Measurements from ENCODE around the gene WDFY4. TPM values are rescaled to one million over a fixed set of nuclear protein-coding genes. Genes with fewer than 3 reads are reported as not detected.

WDFY4 gene
- polyA plus RNA-seq, 1 donor from 2014 or later, result not detected

DNA sequence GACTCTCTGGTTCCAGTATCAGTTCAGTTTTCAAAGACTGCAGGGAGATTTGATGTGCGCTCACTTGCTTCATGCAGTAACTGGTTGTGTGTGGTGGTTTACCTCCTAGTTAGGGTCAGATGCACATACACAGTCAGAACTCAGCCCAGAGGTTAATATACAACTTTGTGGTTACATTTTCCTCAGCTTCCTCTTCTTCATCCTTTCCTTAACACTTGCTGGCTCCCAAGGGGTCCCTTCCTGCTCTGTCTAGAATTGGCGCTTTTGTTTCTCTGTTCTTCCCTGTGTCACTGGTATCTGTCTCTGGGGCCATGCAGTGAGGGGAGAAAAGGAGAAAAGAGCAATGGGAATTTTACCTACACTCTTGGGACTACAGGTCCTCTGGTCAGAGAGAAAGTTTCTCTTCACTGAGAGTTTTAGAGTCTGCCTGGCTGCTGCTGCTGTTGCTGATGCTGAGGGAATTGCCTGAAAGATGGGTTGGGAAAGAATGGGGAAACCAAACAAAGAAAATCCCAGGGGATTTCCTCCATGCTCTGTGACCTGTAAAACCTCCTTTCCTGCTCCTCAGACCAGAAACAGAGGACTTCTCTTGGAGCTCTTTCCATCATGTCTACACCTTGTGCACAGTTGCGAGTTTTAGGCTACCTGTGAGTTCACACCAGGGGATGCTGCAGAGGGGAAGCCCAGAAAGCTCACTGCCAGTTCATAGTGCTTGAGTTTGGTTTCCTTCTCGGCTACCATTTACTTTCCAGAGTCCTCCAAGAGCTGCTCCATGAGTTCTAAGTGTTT lies 74.6 kb downstream of the WDFY4 start:
- H3K27ac ChIP-seq (ENCODE audit: low read length), result no peak overlapping the region
- no peaks in the 10 kb centered on the region for H3K79me2 ChIP-seq (replicated peaks; ENCODE audit: insufficient read depth, low read length)
- TF ChIP-seq POLR2AphosphoS5 (IDR thresholded peaks at IDR 0.05) (no peak), MXI1 (conservative IDR thresholded peaks at IDR 0.05; ENCODE audit: poor library complexity, severe bottlenecking) (no peak), EP300 (conservative IDR thresholded peaks at IDR 0.05; ENCODE audit: poor library complexity, severe bottlenecking) (no peak), SMC3 (conservative IDR thresholded peaks at IDR 0.05; ENCODE audit: poor library complexity) (no peak), RAD21 (conservative IDR thresholded peaks at IDR 0.05) (no peak), EZH2 (IDR thresholded peaks at IDR 0.05; ENCODE audit: borderline replicate concordance, insufficient read depth, low read length, poor library complexity, severe bottlenecking) (no peak), TAF1 (IDR thresholded peaks at IDR 0.05; ENCODE audit: low read depth) (no peak)
- TF ChIP-seq, protein P1, sequence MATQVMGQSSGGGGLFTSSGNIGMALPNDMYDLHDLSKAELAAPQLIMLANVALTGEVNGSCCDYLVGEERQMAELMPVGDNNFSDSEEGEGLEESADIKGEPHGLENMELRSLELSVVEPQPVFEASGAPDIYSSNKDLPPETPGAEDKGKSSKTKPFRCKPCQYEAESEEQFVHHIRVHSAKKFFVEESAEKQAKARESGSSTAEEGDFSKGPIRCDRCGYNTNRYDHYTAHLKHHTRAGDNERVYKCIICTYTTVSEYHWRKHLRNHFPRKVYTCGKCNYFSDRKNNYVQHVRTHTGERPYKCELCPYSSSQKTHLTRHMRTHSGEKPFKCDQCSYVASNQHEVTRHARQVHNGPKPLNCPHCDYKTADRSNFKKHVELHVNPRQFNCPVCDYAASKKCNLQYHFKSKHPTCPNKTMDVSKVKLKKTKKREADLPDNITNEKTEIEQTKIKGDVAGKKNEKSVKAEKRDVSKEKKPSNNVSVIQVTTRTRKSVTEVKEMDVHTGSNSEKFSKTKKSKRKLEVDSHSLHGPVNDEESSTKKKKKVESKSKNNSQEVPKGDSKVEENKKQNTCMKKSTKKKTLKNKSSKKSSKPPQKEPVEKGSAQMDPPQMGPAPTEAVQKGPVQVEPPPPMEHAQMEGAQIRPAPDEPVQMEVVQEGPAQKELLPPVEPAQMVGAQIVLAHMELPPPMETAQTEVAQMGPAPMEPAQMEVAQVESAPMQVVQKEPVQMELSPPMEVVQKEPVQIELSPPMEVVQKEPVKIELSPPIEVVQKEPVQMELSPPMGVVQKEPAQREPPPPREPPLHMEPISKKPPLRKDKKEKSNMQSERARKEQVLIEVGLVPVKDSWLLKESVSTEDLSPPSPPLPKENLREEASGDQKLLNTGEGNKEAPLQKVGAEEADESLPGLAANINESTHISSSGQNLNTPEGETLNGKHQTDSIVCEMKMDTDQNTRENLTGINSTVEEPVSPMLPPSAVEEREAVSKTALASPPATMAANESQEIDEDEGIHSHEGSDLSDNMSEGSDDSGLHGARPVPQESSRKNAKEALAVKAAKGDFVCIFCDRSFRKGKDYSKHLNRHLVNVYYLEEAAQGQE (IDR thresholded peaks at IDR 0.05; ENCODE audit: borderline replicate concordance), result no peak
- TF ChIP-seq, protein P2, sequence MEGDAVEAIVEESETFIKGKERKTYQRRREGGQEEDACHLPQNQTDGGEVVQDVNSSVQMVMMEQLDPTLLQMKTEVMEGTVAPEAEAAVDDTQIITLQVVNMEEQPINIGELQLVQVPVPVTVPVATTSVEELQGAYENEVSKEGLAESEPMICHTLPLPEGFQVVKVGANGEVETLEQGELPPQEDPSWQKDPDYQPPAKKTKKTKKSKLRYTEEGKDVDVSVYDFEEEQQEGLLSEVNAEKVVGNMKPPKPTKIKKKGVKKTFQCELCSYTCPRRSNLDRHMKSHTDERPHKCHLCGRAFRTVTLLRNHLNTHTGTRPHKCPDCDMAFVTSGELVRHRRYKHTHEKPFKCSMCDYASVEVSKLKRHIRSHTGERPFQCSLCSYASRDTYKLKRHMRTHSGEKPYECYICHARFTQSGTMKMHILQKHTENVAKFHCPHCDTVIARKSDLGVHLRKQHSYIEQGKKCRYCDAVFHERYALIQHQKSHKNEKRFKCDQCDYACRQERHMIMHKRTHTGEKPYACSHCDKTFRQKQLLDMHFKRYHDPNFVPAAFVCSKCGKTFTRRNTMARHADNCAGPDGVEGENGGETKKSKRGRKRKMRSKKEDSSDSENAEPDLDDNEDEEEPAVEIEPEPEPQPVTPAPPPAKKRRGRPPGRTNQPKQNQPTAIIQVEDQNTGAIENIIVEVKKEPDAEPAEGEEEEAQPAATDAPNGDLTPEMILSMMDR (IDR thresholded peaks at IDR 0.05; ENCODE audit: poor library complexity, severe bottlenecking), result no peak
- no peaks in the 10 kb centered on the region for H3K27me3 ChIP-seq (ENCODE audit: insufficient read depth, low read depth, low read length)
- no peaks in the 10 kb centered on the region for H3K9me3 ChIP-seq (ENCODE audit: low read length)
- H2AFZ ChIP-seq (ENCODE audit: low read depth, low read length), result no peak overlapping the region
- H4K20me1 ChIP-seq (ENCODE audit: insufficient read depth), result no peaks in the 10 kb centered on the region
- H3K9ac ChIP-seq (ENCODE audit: low read length), result no peak overlapping the region
- no peaks in the 10 kb centered on the region for H3F3A ChIP-seq (ENCODE audit: insufficient read depth, low read length, poor library complexity, severe bottlenecking)
- no peak overlapping the region for H3K4me3 ChIP-seq (ENCODE audit: low read length)
- no peaks in the 10 kb centered on the region for H3K9me2 ChIP-seq (ENCODE audit: insufficient read depth, low read length)
- H3K4me2 ChIP-seq (ENCODE audit: low read length), result no peak overlapping the region
- no peaks in the 10 kb centered on the region for H3K36me3 ChIP-seq (ENCODE audit: insufficient read depth, low read length)

DNA sequence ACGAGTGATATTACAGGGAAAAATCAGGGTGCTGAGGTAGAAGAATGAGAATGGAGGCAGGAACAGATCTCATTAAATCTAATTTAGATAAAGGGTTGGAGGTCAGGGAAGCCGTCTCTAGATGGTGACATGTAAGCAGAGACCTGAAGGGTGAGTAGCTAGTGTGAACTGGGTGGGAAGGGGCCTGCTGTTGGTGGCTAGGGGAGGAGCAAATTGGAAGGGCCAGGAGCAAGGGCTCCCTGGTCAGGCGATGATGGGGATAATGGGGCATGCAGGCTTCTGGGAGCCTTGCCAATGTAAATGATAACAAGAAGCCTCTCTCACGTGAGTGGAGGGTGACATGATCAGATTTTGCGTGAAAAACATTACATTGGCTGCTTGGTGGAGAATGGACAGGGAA lies 76.3 kb downstream of the WDFY4 start:
- H3K9me2 ChIP-seq (ENCODE audit: insufficient read depth, low read length), result no peaks in the 10 kb centered on the region
- H3K4me3 ChIP-seq (ENCODE audit: low read length), result no peak overlapping the region
- H3K9me3 ChIP-seq (ENCODE audit: low read length), result no peaks in the 10 kb centered on the region
- H3K36me3 ChIP-seq (ENCODE audit: insufficient read depth, low read length), result no peaks in the 10 kb centered on the region
- TF ChIP-seq, protein P2 (IDR thresholded peaks at IDR 0.05; ENCODE audit: poor library complexity, severe bottlenecking), result no peak
- no peak for TF ChIP-seq EP300 (conservative IDR thresholded peaks at IDR 0.05; ENCODE audit: poor library complexity, severe bottlenecking)
- TF ChIP-seq TAF1 (IDR thresholded peaks at IDR 0.05; ENCODE audit: low read depth), result no peak
- TF ChIP-seq, protein P1 (IDR thresholded peaks at IDR 0.05; ENCODE audit: borderline replicate concordance), result no peak
- TF ChIP-seq MXI1 (conservative IDR thresholded peaks at IDR 0.05; ENCODE audit: poor library complexity, severe bottlenecking), result no peak
- no peak for TF ChIP-seq EZH2 (IDR thresholded peaks at IDR 0.05; ENCODE audit: borderline replicate concordance, insufficient read depth, low read length, poor library complexity, severe bottlenecking)
- TF ChIP-seq RAD21 (conservative IDR thresholded peaks at IDR 0.05), result no peak
- no peak for TF ChIP-seq SMC3 (conservative IDR thresholded peaks at IDR 0.05; ENCODE audit: poor library complexity)
- no peak for TF ChIP-seq POLR2AphosphoS5 (IDR thresholded peaks at IDR 0.05)
- no peaks in the 10 kb centered on the region for H3K27me3 ChIP-seq (ENCODE audit: insufficient read depth, low read depth, low read length)
- H3F3A ChIP-seq (ENCODE audit: insufficient read depth, low read length, poor library complexity, severe bottlenecking), result no peaks in the 10 kb centered on the region
- no peak overlapping the region for H2AFZ ChIP-seq (ENCODE audit: low read depth, low read length)
- no peaks in the 10 kb centered on the region for H3K79me2 ChIP-seq (replicated peaks; ENCODE audit: insufficient read depth, low read length)
- H4K20me1 ChIP-seq (ENCODE audit: insufficient read depth), result no peaks in the 10 kb centered on the region
- H3K4me2 ChIP-seq (ENCODE audit: low read length), result no peak overlapping the region
- no peak overlapping the region for H3K9ac ChIP-seq (ENCODE audit: low read length)
- no peak overlapping the region for H3K27ac ChIP-seq (ENCODE audit: low read length)
